Ishikawa (cell line): ENCODE results near the gene XRCC3.

Experiments
- CEBPB ChIP-seq: IDR thresholded peaks from 2 replicates; pipeline ENCODE4 v1.6.1; 2012
- CREB1 ChIP-seq: IDR thresholded peaks from 2 replicates; pipeline ENCODE4 v1.6.1; 2012; ENCODE audit warnings: low read depth
- EGR1 ChIP-seq: IDR thresholded peaks from 2 replicates; pipeline ENCODE4 v1.6.1; 2012
- EP300 ChIP-seq: IDR thresholded peaks from 2 replicates; pipeline ENCODE4 v1.6.1; 2012; ENCODE audit warnings: borderline replicate concordance
- NFIC ChIP-seq: IDR thresholded peaks from 2 replicates; pipeline ENCODE4 v1.6.1; 2012
- RAD21 ChIP-seq: IDR thresholded peaks from 2 replicates; pipeline ENCODE4 v1.6.1; 2012; ENCODE audit warnings: low read depth
- REST ChIP-seq: IDR thresholded peaks from 2 replicates; pipeline ENCODE4 v1.6.1; 2012; ENCODE audit warnings: low read depth, mild to moderate bottlenecking
- TAF1 ChIP-seq: IDR thresholded peaks from 2 replicates; pipeline ENCODE4 v1.6.1; 2012; ENCODE audit warnings: low read depth, mild to moderate bottlenecking
- TCF12 ChIP-seq: IDR thresholded peaks from 2 replicates; pipeline ENCODE4 v1.6.1; 2012; ENCODE audit warnings: low read depth
- TEAD4 ChIP-seq: IDR thresholded peaks from 2 replicates; pipeline ENCODE4 v1.6.1; 2012
- YY1 ChIP-seq: IDR thresholded peaks from 2 replicates; pipeline ENCODE4 v1.6.1; 2012; ENCODE audit warnings: low read depth
- ZBTB7A ChIP-seq: IDR thresholded peaks from 2 replicates; pipeline ENCODE4 v1.6.1; 2012; ENCODE audit warnings: low read depth
- TF ChIP-seq, protein P1 (sequence below): IDR thresholded peaks from 2 replicates; pipeline ENCODE4 v1.6.1; 2012
- TF ChIP-seq, protein P2 (sequence below): IDR thresholded peaks from 2 replicates; pipeline ENCODE4 v1.6.1; 2012

The XRCC3 gene

DNA sequence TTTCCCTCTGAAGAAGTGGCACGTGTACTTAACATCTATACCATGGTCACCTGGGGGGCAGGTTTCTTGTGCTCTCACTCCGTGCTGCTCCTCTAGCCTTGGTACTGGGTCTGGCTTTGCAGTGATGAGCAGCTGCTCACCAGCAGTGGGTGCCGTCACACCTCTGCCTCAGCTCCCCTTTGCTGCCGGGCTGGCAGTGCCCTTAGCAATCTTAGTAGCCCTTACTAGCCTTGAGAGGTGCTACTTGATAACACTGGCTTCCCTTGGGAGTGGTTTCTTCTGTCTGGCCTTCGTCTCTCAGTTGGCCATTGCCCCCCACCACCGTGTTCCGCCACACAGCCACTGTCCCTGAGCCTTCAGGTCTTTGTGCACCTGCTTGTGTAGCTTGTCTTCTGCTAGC, 63.7 kb downstream of the XRCC3 start:
- TF ChIP-seq EGR1, result no peak
- TF ChIP-seq, protein P1, sequence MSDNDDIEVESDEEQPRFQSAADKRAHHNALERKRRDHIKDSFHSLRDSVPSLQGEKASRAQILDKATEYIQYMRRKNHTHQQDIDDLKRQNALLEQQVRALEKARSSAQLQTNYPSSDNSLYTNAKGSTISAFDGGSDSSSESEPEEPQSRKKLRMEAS, result no peak
- no peak for TF ChIP-seq TCF12
- TF ChIP-seq, protein P2, sequence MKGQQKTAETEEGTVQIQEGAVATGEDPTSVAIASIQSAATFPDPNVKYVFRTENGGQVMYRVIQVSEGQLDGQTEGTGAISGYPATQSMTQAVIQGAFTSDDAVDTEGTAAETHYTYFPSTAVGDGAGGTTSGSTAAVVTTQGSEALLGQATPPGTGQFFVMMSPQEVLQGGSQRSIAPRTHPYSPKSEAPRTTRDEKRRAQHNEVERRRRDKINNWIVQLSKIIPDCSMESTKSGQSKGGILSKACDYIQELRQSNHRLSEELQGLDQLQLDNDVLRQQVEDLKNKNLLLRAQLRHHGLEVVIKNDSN, result no peak
- no peak for TF ChIP-seq REST

- TF ChIP-seq EP300 (no peak), TAF1 (no peak), CREB1 (no peak), CEBPB (no peak), TEAD4 (no peak), YY1 (no peak)
Observed at GRCh38 chr14:103650213-103650612, 65.0 kb downstream of the XRCC3 start.

DNA sequence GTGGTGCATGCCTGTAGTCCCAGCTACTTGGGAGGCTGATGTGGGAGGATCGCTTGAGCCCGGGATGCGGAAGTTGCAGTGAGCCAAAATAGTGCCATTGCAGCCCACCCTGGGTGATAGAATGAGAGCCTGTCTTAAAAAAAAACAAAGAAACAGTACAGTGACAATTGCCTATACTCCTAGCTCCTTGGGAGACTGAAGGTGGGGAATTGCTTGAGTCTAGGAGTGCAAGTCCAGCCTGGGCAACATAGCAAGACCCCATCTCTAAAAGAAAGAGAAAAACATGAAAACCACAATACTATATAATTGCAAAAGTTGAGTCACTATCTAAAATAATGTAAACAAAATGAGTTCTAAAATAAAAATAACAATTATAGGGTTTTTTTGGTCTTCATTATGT, 66.2 kb downstream of the XRCC3 start:
- TF ChIP-seq CEBPB (no peak), YY1 (no peak), TCF12 (no peak), ZBTB7A (no peak), RAD21 (no peak), EP300 (no peak), TEAD4 (no peak), REST (no peak), NFIC (no peak), TAF1 (no peak)
- TF ChIP-seq, protein P1, result no peak
- TF ChIP-seq, protein P2, result no peak
